ENCODE measurements around the gene WDR11.

The WDR11 gene

DNA sequence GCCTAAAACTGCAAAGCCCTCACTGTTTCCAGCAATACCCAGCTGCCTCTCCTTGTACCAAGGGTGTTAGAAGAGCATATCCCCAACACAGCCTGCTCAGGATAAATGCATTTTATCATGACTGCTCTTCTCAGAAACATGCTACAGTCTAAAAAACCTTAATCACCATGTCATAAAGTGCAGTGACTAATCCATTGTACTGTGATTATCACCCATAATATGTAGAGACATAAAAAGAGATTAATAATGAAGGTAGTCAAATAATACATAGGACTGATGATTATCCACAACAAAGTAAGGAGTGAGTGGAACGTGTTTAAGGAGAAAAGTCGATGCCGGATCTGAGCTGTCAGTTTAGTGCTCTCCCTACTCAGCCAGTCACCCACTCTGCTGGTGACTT is 12.2 kb upstream of the WDR11 start:
- no peak overlapping the region for H3K4me3 ChIP-seq (ENCODE audit: control insufficient read depth, low read depth, low read length)
- no peak for DNase-seq (ENCODE audit: low read depth)
- TF ChIP-seq, protein P1, sequence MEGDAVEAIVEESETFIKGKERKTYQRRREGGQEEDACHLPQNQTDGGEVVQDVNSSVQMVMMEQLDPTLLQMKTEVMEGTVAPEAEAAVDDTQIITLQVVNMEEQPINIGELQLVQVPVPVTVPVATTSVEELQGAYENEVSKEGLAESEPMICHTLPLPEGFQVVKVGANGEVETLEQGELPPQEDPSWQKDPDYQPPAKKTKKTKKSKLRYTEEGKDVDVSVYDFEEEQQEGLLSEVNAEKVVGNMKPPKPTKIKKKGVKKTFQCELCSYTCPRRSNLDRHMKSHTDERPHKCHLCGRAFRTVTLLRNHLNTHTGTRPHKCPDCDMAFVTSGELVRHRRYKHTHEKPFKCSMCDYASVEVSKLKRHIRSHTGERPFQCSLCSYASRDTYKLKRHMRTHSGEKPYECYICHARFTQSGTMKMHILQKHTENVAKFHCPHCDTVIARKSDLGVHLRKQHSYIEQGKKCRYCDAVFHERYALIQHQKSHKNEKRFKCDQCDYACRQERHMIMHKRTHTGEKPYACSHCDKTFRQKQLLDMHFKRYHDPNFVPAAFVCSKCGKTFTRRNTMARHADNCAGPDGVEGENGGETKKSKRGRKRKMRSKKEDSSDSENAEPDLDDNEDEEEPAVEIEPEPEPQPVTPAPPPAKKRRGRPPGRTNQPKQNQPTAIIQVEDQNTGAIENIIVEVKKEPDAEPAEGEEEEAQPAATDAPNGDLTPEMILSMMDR (conservative IDR thresholded peaks at IDR 0.05; ENCODE audit: control insufficient read depth, insufficient read depth, low read depth, low read length) = no peak

DNA sequence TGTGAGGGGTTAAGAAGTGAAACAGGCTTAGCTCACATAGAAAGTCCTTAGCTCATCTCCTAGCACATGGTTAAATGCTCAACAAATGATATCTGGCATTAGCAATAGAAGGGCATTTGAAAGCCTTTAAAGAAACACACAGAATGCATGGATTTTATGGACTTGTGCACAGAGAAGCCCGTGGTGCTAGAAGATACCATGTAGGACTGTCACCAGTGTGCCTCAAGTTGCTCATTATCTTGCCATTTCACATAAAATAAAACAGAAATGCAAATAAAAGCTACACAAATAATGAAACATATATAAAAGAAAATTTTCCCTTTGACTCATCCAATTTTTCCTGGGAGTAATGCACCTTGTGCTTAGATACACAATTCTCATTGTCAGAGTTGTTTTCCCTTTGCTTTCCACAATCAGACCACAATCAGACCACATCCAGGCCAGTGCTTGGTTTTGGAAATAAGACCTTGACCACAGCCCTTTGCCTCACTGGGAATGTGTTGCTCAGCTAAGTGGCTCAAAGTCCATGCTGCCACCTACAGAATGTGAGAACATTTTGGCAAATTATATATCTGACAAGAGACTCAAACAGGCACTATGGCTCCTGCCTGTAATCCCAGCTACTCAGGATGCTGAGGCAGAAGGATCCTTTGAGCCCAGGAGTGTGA is 9.5 kb upstream of the WDR11 start:
- no peak overlapping the region for H3K4me3 ChIP-seq (ENCODE audit: control insufficient read depth, low read depth, low read length)
- no peak for DNase-seq (ENCODE audit: low read depth)
- TF ChIP-seq, protein P1 (conservative IDR thresholded peaks at IDR 0.05; ENCODE audit: control insufficient read depth, insufficient read depth, low read depth, low read length) = no peak

- H3K4me3 ChIP-seq (ENCODE audit: control insufficient read depth, low read depth, low read length) = no peak overlapping the region
- no peak for DNase-seq (ENCODE audit: low read depth)
- TF ChIP-seq, protein P1 (conservative IDR thresholded peaks at IDR 0.05; ENCODE audit: control insufficient read depth, insufficient read depth, low read depth, low read length) = no peak
These were observed 3.2 kb downstream of the WDR11 start for GRCh38 chr10:120854388-120854787.

DNA sequence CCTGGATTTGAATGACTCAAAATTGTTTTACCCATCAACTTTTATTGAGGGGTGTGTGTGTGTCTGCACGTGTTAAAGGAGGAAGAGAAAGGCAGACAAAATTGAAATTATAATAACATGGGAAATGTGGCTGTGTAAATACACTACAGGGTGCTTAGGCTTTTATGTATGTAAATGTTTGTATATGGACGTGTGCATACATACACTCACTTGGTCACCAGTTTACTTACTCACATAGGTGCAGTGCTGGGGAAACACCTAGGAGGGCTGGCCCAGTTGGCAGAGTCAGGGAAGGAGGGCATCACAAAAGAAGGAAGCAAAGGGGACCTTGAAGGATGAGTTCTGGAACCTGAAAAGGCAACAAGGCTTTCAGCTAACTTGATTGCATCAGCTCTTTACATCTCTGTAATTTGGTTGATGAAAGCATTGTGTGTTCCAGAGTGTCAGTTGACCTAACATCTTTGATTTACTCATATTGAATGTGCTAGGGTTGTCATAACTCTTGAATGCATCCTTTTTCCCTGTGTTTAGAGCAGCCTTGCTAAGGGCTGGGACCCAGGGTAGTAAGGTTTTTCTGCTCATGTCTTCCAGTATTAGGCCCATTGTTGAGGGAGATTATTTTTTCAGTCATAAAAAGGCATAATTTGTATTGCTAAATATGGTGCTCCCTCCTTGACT is 10.2 kb downstream of the WDR11 start:
- TF ChIP-seq, protein P1 (conservative IDR thresholded peaks at IDR 0.05; ENCODE audit: control insufficient read depth, insufficient read depth, low read depth, low read length) = no peak
- no peak overlapping the region for H3K4me3 ChIP-seq (ENCODE audit: control insufficient read depth, low read depth, low read length)
- no peak for DNase-seq (ENCODE audit: low read depth)

DNA sequence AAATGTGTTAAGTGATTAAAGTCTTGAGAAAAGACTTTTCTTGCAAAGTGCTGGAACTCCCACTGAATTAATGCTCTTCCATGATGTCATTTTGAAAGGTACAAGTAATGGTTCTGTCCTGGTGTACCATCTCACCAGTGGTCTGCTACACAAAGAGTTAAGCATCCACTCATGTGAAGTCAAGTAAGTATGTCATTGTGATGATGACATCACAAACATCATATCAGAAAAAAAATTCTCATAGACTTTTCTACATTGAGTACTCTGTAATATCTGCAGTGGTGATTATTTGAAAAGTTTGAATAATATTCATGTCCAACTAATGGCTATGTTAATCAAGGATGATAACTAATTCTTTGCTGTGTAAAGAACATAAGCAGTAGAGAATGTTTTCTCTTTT is 22.6 kb downstream of the WDR11 start:
- H3K4me3 ChIP-seq (ENCODE audit: control insufficient read depth, low read depth, low read length) = no peak overlapping the region
- no peak for DNase-seq (ENCODE audit: low read depth)
- TF ChIP-seq, protein P1 (conservative IDR thresholded peaks at IDR 0.05; ENCODE audit: control insufficient read depth, insufficient read depth, low read depth, low read length) = no peak

DNA sequence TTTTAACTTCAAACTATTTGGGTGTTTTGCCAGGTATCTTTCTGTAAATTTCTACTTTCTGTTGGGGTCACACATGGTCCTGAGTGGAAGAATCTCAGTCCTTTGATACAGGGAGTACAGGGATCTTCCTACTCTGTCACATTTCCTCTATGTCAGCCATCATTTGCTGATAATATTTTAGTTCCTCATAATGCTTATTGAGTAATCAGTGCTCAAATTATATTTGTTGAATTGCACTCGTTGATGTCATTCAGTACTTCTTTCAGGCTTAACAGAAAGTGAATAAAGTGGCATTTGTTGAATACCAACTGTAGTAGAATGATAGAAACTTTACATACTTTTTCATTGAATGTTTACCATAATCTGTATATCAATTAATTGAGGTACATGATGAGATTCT is 31.9 kb downstream of the WDR11 start:
- H3K4me3 ChIP-seq (ENCODE audit: control insufficient read depth, low read depth, low read length) = no peak overlapping the region
- DNase-seq (ENCODE audit: low read depth) = no peak
- TF ChIP-seq, protein P1 (conservative IDR thresholded peaks at IDR 0.05; ENCODE audit: control insufficient read depth, insufficient read depth, low read depth, low read length) = no peak
